ENCODE measurements around the gene HPCA.

The HPCA gene

DNA sequence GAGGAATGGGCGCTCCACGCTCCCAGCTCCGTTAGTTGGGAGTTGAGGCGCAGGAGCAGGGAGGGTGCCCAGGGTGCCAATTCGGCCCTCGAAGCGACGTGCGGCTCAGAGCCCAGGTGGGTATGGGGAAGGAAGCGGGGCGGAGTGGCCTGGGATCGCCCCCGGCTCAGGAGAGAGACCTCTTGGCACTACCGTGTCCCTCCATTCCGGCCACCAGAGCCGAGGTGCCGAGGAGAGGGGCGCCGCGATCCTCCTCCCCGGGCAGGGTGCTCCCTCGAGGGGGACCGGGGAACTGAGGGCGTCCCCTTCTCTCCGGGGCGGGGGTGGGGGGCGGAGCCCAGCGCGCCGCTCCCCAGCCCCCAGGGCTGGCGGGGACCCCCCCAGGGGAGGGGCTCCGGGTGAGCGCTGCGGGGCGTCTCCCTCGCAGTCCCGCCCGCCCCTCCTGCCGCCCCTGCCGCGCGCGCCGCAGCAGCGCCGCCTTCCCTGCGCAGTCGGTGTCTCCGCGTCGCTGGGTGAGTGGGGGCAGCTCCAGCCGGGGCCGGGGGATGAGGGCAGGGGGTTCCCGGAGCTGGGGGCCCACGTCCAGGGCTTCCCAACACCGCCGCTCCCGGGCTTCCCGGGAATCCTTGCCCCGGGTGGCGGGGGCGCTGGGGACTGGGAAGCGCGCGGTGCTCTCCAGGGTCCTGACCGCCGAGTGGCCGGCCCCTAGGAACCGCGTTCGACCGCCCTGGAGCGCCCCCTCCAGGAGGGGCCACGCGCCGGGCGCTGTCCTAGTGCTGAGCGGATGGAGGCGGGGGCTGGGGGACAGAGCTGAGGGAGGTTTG is at the start of gene HPCA:
Gene HPCA, plus strand, starts transcription at position 488 of the 824 bp plus-strand sequence. CDS start 2,408 bp downstream, outside the sequence.
- DNase-seq (ENCODE audit: low read depth in 1 of 2, low spot score in 1 of 2): no peak

DNA sequence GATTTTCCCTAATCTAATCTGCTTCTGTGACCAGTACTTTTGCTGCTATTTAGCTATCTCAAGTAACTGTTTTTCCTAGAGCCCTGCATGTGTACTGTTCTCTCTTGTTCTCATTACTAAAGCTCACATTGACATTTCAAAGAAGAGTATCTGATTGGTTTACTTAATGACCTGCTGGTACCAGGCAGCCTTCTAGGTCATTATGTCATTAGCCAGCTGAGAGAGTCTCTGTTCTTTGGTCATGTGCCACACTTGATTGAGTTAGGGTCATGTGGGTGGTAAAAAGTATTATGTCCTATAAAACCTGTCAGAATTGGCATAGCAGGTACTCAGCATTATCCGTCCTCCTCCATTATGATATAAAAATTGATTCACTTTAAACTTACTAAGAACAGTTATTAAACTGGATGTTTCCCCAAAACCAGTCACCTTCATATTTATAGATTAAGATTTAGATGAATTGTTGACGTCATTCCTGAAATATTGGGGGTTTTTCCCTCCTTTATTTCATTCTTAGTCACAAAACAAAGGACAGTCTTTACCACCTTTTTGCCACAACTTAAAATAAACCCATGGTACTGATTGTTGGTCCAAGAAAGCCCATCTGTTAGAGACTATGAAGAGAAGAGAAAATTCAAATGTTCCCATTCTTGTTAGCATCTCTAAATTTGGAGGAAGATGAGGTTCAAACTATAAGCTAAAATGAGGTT is 37.8 kb upstream of the HPCA start:
- DNase-seq (ENCODE audit: low read depth in 1 of 2, low spot score in 1 of 2): no peak

- DNase-seq (ENCODE audit: low read depth in 1 of 2, low spot score in 1 of 2): no peak
Observed at GRCh38 chr1:32855861-32856617, 30.3 kb upstream of the HPCA start.

- no peak for DNase-seq (ENCODE audit: low read depth in 1 of 2, low spot score in 1 of 2)
Observed at GRCh38 chr1:32858136-32858535, 28.2 kb upstream of the HPCA start.

DNA sequence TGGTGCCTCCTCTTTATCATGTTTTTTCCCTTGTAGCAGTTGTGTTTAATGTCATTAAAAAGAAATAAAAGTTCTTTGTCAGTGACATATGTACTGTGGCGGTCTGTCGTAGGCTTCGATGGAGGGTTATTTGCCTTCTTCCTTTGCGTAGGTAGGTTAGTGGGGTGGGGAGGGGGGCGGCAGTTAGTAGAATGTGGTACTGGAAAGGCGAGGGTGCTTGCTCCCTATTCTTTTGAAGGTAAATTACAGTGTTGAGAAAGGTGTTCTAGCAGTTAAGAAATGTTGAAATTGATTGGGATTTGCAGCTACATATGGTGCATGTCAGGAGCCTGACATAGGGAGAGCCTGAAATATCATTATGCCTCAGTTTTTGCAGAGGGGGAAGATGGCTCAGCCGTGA is 27.5 kb upstream of the HPCA start:
- DNase-seq (ENCODE audit: low read depth in 1 of 2, low spot score in 1 of 2): no peak

DNA sequence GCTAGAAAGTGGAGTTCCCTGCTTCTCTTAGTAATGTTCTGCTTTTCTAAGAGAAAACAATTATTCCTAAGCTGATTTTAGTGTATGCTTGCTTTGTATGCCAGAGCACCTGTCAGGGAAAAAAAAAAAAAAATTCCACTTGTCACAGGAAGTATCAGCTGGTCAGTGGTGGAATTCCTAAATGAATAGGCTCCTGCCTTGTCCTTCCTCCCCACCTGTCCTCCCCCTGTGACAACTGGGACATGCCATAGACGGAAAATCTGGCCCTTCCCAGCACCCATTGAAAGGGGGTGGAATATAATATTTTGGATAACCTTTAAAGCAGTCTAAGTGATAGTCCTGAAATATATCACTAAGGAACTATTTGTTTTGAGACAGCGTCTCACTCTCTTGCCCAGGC is 26.4 kb upstream of the HPCA start:
- DNase-seq (ENCODE audit: low read depth in 1 of 2, low spot score in 1 of 2): no peak

DNA sequence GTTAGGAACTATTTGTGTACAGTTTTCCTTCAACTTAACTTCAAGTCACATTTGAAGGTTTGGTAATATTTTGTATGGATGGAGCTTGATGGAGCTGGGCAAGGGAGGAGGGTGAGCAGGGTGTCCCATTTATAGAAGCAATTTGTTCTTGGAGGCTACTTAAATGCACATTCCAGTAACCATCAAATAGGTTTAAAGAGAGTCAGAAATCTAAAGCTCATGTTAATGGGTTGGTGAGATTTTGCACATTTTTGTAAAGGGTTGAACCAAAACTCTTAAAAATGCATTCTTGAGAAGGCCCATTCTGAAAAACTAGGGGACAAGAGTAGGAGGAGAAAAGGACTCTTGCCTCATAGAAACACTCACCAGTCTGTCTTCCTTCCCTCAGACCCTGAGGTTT is 25.7 kb upstream of the HPCA start:
- no peak for DNase-seq (ENCODE audit: low read depth in 1 of 2, low spot score in 1 of 2)

DNA sequence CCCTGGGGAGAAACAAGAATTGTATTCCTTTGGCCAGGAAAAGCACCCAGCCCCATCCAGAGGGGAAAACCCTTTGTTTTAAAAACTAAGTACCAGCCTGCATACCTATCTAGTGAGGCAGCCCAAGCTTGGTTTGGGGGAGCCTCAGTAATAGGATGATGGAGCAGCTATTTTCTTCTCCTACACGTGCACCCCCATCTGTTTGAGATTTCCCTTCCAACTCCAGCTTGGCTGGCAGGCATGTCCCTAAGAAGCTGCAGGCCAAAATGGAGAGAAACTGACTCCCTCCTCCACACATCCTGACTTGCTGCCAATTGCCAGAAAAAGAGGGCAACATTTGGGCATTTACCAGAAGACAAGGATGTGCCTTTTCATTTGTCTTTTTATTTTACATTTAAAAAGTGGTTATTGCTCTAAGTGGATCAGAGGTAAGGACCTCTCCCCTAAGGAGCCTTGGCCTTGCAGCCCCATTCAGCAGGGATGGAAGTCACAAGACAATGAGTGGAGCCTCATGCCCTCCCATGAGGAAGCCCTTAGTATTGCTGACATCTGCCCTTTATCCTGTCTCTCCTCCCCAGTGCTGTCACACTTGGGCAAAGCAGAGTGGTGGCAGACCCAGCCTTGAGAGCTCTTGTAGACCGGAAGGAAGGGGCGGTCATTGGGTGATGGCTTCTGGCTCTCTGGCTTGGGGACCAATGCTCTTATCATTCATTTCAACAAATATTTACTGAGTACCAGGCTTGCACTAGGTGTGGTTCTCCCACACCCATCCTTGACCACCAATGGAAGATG is 24.2 kb upstream of the HPCA start:
- no peak for DNase-seq (ENCODE audit: low read depth in 1 of 2, low spot score in 1 of 2)

DNA sequence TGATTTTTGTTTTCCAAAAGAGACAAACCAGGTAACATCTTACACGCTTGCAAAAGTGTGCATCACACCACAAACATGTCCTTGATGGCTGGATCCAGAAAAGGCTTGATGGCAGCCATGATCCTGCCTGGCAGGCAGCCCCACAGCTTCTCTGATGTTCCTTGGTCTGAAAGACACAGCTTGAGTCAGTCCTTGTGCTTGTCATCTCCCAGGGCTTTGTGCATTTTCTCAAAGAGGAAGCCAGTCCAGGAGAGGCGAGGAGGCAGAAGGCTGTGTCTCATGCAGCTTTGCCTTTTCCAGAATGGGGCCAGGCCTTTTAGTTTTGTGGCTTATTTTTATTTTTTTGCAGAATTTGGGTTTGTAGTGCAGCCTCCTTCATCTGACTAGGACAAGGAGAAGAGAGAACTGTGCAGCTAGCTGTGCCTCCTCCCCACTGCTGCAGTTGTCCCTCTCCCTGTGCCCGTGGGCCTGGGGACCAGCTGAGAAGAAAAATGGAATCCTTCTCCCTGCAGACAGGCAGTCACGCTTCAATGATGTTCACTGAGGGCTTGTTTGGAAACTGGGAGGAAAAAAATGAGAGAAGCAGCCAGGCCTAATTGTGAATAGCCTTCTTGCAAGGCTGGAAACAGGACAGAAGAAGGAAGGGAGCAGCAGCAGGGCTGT is 22.9 kb upstream of the HPCA start:
- DNase-seq (ENCODE audit: low read depth in 1 of 2, low spot score in 1 of 2): no peak

DNA sequence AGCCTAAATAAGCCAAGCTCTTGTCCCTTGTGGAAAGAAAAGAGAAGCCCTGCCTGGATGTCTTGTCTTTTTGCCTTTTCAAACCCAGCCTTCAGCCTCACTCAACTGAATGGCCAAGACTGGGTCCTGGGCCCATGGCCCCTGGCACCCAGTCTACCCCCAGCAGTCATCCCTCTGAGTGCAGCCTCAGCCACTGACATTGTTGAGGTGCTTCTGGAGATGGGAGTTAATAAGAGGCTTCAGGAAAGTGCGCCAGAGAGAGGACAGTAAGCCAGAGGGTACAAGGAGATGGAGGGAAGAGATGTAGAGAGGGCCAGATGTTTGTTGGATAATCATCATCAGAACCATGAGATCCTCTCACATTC is 22.4 kb upstream of the HPCA start:
- DNase-seq (ENCODE audit: low read depth in 1 of 2, low spot score in 1 of 2): no peak

DNA sequence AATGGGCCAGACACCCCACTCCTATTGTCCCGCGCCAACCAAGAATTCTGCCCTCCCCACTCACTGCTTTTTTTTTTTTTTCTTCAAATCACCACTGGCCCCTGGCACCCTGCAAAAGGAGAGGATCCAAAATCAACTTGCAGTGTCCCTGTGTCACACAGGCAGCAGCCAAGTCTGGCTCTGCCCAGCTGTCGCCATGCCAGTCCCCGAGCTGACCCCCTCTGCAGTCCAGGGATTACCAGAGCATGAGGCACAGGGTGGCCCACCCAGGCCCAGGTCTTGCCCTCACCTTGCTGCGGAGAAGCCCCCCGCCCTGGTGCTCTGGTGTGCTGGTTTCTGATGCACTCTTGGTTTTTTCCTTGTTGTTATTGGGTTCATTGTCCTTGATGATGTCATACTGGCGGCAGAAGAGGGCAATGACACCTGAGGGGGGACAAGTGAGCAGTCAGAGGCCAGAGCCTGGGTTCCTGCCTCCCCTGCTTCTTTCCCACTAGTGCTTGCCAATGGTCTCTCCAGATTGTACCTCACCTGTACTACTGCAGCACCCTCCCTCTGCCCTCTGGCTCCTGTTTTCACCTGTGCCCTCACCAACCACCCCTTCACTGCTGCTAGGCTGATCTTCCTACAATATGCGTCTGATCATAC is 21.8 kb upstream of the HPCA start:
- no peak for DNase-seq (ENCODE audit: low read depth in 1 of 2, low spot score in 1 of 2)

DNA sequence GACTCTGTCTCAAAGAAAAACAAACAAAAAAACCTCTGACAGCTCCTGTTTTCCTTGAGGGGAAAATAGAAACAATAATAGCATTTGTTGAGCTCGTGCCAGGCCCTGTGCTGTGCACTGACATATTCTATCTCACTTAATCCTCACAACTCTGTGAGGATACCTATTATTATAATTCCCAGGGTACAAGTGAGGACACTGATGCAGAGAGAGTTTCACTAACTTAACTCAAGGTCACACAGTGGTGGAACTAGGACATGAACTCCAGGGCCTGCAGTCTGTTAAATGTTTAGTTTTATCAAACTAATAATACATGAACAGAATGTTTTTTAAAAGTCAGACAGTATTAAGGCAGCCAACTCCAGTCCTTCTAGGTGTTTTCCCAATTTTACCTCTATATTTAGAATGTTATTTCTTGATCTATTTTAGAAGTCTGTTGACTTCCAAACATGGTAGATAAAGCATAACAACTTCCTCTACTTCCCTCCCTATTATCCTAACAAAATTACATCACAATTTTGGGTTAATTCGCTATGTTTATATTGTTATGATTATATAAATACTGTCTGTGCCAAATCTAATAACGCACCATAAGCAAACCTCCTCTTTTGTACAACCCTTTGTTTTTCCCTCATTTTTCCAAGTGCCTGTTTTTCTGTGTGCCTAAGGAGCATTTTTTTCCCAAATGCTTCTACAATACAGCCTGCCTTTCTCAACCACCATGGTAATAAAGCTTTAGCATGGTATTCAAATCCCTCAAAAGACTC is 20.5 kb upstream of the HPCA start:
- no peak for DNase-seq (ENCODE audit: low read depth in 1 of 2, low spot score in 1 of 2)

DNA sequence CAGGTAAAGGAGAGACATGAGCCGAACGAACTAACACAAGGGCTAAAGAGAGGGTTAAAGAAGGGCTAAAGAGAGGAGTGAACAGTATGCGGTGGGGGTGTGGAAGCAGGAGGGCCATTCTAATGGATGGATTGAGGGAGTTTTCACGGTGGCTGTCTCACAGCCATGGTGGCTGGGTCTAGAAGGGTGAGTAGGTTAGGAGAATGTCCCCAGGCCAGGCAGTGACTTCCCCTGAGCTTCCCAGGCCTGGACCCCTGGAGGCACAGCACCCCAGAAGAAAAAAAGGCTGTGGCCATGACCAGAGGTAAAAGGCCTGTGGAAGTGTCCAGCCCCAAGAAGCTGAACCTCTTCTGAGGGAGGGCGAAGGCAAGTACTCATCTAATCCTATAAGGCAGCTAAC is 19.1 kb upstream of the HPCA start:
- no peak for DNase-seq (ENCODE audit: low read depth in 1 of 2, low spot score in 1 of 2)

- DNase-seq (ENCODE audit: low read depth in 1 of 2, low spot score in 1 of 2): no peak
Observed at GRCh38 chr1:32867671-32868070, 18.6 kb upstream of the HPCA start.

DNA sequence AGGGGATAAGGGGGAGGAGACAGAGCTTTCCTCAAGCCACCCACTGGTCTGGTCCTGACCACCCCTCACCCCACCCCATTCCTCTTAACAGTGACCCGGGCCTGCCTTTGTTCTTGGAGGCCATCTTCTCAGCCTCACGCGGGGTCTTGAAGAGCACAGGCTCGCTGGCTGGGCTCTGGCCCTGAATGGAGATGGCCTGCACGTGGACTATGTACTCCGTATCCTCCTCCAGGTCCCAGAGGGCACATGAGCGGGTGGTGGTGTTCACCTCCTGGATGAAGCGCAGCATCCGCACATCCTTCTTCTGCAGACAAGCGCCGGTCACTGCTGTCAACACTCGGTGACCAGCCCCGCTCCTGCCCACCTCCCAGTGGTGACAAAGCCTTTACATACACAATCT is 18.2 kb upstream of the HPCA start:
- no peak for DNase-seq (ENCODE audit: low read depth in 1 of 2, low spot score in 1 of 2)

DNA sequence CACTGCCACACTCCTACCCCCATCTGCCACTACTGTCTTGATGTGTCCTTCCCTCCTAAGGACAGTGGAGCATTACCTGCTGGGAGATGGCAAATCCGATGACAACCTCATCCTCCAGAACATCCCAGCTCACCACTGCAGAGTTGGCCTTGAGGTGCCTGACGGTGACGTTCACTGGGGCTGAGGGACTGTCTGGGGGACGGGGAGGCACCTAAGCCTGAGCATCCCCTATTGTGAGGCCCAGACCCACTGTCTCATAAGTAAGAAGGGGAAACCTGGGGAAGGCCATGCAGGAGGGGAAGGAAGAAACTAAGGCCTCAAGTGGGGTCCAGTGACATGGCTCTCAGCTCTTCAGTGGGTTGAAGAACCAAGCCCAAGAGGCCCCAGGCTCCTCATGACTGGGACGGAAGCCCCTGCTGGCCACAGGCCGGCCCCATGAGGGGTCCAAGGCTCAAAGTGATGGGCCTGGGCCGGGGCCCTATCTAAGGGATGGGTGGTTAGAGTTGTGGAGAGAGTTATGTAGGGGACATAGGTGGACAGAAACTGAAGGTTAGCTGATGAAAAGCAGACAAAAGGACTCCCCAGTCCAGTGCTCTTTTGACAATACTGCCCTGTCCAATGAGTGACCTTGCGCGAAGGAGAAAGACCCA is 17.4 kb upstream of the HPCA start:
- DNase-seq (ENCODE audit: low read depth in 1 of 2, low spot score in 1 of 2): no peak

- DNase-seq (ENCODE audit: low read depth in 1 of 2, low spot score in 1 of 2): no peak
Observed at GRCh38 chr1:32869923-32870614, 16.2 kb upstream of the HPCA start.

DNA sequence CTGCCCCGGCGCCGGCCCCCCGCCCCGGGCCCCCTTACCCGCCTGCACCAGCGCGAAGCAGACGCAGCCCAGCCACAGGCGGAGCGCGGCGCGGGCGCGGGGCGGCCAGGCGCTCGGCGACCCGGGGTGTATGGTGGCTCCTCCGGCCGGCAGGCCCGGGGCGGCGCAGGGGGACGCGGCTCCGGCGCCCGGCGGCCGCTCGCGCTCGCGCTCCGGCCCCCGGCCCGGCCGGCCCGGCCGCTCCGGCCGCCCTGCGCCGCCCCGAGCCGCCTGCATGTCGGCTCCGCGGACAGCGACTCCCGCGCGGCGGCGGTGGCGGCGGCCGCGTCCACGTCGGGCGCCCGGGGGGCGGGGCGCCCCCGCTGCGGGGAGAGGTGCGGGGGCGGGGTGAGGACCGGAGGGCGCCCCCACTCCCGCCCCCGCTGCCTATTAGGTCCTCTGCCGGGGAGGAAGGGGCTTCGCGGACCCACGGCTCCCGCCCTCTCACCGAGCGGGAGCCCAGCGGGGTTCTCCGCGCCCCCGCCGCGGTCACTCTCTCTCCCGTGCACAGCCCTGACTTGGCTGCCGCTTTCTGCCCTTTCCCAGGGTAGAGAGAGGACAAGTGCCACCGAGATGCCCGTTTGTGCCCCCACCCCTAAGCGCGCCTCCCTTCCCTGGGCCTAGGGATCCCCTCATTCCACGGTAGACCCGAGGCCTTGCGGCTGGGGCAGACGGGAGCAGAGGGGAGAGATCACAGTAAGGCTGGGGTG is 15.5 kb upstream of the HPCA start, which contains the start of gene FNDC5:
Gene FNDC5, minus strand, starts transcription at position 298 of the 749 bp plus-strand sequence.
- DNase-seq (ENCODE audit: low read depth in 1 of 2, low spot score in 1 of 2): no peak

Measured in activated CD4-positive, alpha-beta T cell treated with anti-CD3 and anti-CD28 coated beads, Interleukin-2, amount 50 U/mL, for 24 hours (primary cell).